Activated CD4-positive, alpha-beta T cell treated with anti-CD3 and anti-CD28 coated beads, Interleukin-10, Interleukin-2, amounts not matched to agents 100 ng/mL and 50 ng/mL, durations not matched to agents 16 hours and 8 hours (primary cell): ENCODE results near the gene ZCCHC10.
"Not testable (repeated sequence)": the region's sequence is repeated elsewhere in the genome, so short reads cannot be mapped to it uniquely, and the experiment has no call there.

ENCODE experiments used
- DNase-seq: peaks from one replicate; pipeline ENCODE4 v3.0.0-alpha.2; 2020

ZCCHC10 gene

DNA sequence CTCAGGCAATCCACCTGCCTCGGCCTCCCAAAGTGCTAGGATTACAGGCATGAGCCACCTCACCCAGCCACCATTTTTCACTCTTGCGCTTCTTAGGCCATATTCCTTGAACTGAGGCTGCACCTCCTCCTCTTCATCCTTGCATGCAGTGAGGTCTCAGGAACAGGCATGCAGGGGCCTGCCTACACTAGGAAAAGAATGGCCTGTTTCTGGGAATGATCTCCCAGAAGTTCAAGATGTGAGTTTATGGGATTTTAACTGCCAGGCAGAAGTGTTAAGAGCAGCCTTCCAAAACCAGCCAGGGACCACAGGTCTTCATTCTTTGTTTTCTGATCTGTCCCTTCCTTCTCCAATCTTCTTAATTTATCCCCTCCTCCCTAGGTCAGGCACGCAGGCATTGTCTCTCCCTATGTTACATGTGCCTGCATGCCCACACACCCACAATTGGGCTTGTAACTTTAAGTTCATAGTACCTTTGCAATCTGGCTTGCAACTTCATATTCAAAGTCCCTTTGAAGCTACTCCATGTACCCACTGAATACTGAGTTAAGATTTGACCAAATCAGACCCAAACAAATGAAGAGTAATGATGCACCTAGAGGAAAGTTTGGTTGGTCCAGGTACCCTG lies 14.9 kb upstream of the ZCCHC10 start:
- DNase-seq, result no peak

DNA sequence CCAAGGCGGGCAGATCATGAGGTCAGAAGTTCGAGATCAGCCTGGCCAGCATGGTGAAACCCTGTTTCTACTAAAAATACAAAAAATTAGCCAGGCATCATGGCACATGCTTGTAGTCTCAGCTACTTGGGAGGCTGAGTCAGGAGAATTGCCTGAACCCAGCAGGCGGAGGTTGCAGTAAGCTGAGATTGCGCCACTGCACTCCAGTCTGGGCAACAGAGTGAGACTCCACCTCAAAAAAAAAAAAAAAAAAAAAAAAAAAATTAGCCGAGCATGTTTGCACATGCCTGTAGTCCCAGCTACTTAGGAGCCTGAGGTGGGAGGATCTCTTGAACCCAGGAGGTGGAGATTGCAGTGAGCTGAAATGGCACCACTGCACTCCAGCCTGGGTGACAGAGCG lies 10.3 kb upstream of the ZCCHC10 start:
- not testable (repeated sequence) for DNase-seq

DNA sequence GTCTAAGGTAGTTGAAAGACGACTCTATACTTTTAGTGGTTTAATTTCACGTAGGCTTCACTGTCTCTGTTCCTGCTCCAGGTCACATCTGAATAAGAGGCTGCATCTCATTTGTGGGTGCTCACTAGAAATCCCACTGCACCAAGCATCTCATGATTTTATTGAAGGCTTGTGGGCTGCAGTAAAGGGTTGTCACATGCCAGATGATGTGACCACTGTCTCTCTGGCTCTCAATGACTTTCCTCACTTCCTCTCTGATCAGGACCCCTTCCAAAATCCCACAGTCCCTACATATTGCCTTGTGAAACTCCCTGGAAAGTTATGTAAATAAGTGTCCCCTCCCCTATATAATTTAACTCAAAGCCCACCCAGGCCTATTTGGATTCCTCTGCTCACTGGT lies 8.9 kb upstream of the ZCCHC10 start:
- DNase-seq, result no peak

DNA sequence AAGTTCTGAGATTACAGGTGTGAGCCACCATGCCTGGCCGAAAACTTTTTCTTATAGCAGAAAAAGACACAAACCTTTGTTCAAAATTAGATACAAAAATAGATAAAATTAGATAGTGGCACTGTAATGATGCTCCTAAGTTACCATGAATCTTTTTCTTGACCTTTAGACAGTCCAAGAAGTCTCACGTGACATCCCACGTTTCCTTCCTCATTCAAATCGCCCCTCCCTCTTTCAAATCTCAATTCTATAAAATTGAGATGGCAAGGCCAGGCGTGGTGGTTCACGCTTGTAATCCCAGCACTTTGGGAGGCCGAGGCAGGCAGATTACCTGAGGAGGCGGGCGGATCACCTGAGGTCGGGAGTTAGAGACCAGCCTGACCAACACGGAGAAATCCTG lies 7.7 kb upstream of the ZCCHC10 start:
- no peak for DNase-seq

DNA sequence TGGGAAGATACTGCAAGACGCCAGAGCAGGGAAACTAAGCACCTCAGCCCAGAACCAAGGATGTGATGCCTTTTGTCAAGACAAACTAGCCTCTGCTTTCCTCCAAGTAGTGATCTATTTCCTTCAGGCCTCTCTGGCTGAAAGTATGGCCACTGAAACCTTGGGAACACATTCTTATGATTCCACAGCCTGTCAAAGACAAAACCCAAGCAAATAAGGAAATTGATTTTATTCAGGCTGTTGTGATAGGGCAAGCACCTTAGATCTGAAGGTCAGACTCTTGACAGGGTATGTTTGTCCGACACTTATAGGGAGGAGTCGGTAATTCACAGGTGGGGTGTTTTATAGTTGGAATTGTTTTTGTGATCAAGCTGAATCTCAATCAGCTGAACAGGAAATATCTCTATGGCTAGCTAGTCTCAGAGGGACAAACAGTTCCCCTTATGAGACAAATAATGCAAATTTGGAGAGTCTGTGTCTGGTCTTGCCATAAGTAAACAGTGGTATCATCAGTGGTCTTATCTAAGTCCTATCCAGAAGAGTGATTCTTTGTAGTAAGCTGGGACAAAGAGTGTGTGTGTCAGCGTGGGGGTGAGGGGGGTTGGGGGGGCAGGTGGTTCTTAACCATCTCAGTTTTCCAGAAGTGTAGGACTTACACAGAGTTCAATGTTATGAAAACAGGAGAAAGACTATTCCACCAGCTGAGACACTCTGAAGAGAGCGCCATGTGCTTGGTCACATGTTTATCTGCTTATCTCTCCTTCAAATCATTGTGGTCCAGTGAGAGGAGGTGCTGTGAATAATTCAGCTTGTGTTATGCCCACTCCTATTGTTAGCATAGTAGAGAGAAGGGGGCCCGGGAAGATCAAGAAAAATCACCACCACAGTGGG lies 6.7 kb upstream of the ZCCHC10 start:
- no peak for DNase-seq

DNA sequence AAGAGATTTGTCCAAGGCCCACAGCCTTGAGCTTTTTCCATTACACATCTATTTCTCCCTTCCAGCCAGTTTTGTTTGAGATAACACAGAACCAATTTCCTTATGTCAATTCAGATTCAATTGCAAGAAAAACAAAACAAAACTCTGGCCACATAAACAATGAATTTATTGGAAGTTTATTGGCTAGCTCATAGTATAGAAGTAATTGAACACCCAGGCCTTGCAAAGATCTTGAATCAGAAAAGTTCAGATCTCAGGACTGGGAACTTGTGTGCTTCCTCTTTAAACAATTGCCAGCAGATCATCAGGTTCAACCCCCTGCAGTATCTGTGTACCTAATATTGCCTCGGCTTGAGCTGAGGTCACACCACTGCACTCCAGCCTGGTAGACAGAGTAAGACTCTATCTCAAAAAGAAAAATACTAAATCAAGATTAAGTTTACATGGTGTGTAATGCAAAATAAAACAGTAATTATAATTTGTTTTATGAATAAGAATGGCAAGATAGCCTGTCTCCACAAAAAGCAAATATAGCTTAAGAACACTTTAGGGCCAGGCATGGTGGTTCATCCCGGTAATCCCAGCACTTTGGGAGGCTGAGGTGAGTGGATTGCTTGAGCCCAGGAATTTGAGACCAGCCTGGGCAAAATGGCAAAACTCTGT lies 4.1 kb upstream of the ZCCHC10 start:
- no peak for DNase-seq

DNA sequence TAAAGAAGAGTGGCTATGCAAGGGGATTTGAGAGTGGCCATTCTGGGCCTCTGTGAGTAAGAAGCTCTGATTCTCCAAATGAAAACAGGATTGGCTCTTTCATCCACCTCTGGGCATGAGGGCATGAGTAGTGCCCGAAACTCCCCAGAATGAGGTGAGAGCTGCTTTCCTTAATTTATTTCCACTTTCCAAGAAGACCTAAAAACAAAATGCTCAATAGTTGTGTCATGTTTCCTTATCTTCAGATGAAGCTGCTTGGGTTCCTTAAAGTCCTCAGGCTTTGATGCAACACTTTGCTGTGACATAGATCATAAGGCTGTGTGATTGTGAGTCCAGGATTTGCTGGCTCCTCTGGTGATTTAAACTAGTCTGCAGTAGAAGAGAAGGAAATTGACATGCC lies 3.1 kb upstream of the ZCCHC10 start:
- DNase-seq, result no peak

DNA sequence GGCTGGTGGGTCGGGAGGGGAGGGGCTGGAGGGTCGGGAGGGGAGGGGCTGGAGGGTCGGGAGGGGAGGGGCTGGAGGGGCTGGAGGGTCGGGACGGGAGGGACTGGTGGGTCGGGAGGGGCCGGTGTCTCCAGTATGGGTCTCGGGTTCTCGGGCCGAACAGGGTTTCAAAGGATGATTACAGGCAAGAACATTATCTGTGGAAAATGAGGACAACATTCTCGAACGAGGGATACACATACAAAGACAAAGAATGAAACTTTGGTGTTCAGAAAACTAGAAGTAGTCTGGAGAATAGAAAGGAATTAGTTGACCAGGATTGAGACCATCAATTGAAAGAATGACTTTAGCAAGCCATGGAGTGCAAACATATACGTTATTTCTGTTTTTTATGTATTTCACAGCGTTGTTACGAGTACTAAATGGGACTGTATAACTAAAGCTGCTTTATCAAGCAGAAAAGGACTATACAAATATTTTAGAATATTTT lies 360 bp upstream of the ZCCHC10 start:
- no peak for DNase-seq

DNA sequence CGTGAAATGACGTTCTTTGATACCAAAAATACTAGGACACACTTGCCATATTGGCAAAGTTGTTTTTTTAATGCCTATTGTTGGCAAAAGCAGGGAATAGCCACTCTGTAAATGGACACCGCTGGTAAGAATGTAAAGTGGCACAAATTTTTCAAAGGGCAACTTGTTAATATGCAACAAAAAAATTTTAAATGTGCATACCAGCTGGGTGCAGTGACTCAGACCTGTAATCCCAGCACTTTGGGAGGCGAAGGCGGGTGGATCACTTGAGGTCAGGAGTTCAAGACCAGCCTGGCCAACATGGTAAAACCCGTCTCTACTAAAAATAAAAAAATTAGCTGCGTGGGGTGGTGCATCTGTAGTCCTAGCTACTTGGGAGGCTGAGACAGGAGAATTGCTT lies 6.9 kb downstream of the ZCCHC10 start:
- not testable (repeated sequence) for DNase-seq

DNA sequence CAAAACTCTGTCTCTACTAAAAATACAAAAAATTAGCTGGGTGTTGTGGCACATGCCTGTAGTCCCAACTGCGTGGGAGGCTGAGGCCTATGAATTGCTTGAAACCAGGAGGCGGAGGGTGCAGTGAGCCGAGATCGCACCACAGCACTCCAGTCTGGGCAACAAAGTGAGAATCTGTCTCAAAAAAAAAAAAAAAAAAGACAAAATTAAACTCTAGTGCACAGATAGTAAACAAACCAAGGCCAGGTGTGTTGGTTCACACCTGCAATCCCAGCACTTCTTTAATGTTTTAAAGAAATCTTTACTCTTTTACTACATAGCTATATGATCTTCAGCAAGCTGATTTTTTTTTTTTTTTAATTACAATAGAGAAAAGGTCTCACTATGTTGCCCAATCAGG lies 8.4 kb downstream of the ZCCHC10 start:
- no peak for DNase-seq

DNA sequence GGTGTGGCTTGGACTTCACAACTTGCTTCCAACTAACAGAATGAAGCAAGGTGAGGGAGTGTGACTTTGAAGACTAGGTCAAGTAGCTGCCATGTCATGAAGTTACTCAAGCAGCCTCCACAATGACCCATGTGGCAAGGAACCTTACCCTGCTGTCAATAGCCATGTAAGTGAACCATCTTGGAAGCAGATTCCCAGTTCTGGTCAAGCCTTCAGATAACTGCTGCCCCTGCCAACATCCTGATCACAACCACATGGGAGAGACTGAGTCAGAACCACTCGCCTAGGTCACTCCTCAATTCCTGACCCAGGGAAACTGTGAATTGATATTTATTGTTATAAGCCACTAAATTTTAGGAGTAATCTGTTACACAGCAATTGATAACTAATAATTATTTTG lies 10.9 kb downstream of the ZCCHC10 start:
- DNase-seq, result no peak

DNA sequence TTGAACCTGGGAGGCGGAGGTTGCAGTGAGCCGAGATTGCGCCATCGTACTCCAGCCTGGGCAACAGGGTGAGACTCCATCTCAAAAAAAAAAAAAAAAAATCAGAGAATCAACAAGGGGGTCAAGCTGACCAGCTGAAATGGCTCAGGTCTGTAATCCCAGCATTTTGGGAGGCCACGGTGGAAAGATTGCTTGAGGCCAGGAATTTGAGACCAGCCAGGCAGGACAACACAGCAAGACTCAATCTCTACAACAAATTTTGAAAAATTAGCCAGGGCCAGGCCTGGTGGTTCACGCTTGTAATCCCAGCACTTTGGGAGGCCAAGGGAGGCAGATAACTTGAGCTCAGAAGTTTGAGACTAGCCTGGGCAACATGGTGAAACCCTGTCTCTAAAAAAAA lies 17.9 kb downstream of the ZCCHC10 start:
- DNase-seq, result not testable (repeated sequence)

DNA sequence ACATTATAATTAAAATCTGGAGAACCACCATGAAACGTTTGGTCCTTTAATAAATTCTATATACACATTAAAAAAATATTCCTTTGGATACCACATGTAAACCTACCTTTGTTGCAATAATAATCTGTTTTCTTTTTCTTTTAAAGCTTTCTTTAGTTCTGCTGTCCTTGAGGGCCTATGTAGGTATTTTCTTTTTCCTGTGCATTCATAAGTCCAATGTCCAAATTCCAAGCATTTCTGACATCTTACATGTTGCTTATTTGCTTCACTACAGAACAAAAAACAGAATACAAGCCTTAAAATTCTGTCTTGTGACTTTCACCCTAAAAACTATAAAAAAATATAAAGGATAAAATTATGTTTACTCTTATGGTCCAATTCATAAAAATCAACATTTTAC lies 19.7 kb downstream of the ZCCHC10 start:
- DNase-seq, result no peak

DNA sequence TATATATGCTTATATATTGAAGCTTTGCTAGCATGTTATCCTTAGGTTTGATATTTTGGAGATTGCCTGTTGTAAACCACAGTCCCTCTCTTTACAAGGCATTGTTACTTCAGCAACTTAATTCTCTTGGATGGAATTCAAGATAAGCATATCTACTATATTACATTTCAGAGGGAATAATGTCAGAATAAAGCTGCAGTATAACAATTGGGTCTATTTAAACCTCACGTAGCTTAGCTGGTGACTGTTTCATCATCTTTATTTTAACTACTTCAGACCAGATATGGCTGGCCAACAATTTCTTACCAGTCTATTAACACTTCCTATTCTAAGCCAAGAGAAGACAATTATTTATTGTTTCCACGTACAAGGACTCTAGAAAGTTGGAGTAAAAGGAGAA lies 27.1 kb downstream of the ZCCHC10 start:
- no peak for DNase-seq

DNA sequence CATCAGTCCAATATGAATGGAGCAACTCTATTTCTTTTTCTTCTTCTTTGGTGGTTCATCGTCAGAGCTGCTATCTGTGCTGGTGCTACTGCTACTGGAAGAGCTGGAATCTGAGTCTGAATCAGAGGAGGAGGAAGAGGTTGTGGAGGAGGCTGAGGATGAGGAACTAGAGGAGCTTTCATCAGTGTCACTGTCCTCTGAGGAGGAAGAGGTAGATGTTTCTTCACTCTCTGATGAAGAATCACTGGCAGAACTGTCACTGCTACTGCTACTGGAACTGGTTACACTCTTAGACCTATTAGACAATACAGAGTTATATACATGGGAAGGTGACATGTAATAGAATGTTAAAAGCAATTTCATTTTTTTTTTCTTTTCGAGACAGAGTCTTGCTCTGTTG lies 27.8 kb downstream of the ZCCHC10 start:
- DNase-seq, result no peak

DNA sequence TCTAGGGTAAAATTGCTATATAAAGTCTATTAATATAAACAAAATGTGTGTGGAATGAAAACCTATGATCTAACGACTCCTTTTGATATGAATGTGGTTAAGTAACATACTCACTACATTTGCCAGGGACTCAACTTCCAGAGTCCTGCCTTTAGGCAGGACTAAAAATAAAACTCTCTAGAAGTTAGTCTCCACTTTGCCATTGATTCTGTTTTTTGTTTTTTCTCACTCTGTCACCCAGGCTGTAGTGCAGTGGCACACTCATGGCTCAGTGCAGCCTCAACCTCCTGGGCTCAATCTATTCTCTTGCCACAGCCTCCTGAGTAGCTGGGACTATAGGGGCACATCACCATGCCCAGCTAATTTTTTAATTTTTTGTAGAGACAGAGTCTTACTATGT lies 30.0 kb downstream of the ZCCHC10 start:
- DNase-seq, result no peak

DNA sequence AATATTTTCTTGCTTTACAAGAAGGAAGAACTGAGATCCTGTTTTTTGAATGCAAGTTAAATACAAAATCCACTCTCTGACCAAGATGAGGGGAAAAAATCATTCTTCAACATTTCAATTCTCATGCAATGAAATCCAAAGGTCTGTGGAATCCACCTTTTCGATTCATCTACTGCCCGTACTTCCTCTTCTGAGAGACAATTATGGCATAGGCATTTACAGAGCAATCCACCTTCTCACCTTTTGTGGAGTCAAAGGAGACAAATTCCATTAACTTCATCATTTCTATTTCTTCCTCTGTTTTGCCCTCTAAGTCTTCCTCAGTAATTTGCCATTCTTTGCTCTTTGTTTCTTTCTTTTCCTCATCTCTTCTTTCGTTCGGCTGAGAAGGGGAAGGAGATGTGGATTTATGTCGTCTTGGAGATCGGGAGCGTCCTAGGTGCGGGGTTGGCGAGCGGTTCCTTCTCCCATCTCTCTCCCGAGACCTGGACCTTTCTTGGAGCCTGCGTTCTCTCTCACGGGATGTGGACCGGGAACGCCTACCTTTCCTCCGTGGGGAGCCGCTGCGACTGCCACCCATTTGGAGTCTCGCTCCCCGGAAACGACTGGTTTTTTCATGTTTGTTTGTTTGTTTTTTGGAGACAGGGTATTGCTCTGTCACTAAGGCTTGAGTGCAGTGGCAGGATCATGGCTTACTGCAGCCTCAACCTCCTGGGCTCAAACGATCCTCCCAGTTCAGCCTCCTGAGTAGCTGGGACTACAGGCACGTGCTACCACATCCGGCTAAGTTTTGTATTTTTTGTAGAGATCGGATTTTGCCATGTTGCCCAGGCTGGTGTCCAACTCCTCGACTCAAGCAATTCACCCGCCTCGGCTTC lies 38.6 kb downstream of the ZCCHC10 start:
- no peak for DNase-seq

DNA sequence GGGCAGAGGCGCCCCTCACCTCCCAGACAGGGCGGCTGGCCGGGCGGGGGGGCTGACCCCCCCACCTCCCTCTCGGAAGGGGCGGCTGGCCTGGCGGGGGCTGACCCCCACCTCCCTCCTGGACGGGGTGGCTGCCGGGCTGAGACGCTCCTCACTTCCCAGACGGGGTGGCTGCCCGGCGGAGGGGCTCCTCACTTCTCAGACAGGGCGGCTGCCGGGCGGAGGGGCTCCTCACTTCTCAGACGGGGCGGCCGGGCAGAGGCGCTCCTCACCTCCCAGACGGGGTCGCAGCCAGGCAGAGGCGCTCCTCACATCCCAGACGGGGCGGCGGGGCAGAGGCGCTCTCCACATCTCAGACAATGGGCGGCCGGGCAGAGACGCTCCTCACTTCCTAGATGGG lies 43.4 kb downstream of the ZCCHC10 start:
- DNase-seq, result not testable (repeated sequence)

DNA sequence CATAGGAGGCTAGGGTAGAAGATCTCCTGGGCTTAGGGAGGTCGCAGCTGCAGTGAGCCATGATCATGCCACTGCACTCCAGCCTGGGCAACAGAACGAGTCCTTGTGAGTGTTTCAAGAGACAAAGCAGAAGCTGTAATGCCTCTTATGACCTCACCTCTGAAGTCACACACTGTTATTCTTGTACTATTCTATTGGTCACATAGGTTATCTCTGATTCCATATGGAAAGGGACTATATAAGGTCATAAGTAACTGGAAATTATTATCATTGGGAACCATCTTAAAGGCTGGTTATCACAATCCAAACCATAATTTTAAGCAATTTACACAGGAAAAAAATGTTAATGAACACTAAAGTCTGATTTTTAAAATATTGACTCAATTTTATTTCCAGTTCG lies 45.1 kb downstream of the ZCCHC10 start:
- no peak for DNase-seq

DNA sequence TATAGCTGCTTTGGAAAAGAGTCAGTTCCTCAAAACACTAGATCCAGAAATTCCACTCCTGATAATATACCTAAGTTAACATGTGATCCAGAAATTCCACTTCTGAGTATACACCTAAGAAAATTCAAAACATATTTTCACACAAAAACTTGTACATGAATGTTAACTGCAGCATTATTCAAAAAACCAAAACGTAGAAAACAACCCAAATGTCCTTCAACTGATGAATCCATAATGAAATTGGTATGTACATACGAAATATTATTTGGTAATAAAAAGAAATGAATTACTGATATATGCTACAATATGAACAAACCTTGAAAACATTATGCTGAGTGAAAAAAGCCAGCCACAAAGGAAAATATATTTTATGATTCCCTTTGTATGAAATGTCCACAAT lies 46.4 kb downstream of the ZCCHC10 start:
- DNase-seq, result no peak

DNA sequence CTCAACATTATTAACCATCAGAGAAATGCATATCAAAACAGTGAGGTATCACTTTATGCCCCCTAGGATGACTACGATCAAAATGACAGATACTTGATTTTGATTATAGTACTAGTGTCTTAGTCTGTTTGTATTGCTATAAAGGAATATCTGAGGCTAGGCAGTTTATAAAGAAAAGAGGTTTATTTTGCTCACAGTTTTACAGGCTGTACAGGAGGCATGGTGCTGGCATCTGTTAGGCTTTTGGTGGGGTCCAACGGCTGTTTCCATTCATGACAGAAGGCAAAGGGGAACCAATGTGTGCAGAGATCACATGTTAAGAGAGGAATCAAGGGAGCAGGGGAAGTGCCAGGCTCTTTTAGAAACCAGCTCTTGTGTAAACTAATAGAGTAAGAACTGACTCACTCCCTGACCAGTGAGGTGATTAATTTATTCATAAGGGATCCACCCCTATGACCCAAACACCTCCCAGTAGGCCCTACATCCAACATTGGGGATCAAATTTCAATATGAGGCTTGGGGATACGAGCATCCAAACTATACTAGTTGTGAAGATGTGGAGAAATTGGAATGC lies 46.9 kb downstream of the ZCCHC10 start:
- no peak for DNase-seq

DNA sequence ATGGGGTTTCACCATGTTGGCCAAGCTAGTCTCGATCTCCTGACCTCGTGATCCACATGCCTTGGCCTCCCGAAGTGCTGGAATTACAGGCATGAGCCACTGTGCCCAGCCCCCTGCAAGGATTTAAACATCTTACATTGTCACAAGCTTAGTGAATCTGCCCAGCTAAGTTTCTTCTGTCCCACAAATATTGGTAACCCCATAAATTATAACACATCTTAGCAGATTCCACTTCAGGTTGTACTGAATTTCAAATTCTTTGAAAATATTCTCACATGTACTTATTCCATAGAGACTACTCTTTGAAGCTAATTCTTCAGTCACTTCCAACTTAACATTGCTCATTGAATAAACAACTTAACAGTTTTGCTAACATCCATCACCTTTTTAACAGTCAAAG lies 49.5 kb downstream of the ZCCHC10 start:
- no peak for DNase-seq

DNA sequence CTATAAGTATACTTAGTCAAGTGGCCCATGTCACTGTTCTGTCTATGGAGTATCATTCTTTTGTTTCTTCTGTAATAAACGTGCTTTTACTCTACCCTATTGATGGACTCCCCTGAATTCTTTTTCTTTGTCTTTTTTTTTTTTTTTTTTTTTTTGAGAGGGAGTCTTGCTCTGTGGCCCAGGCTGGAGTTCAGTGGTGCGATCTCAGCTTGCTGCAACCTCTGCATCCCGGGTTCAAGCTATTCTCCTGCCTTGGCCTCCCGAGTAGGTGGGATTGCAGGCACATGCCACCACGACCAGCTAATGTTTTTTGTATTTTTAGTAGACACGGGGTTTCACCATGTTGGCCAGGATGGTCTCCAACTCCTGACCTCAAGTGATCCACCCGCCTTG lies 53.9 kb downstream of the ZCCHC10 start:
- not testable (repeated sequence) for DNase-seq
